Measurements from ENCODE around the gene RNPEP. TPM values are rescaled to one million over a fixed set of nuclear protein-coding genes. Genes with fewer than 3 reads are reported as not detected.

RNPEP gene
- total and polyA plus RNA-seq, 2 of the 13 experiments (the other 11 are each of a cell fraction or from before 2014, with no cell fraction given): 20.6 to 38.4 TPM

GRCh38 chr1:201982623-201983379 lies at the start of gene RNPEP (continued):
- peak; percentile 63 for TF ChIP-seq GABPA (IDR thresholded peaks at IDR 0.05; ENCODE audit: low read depth, low read length)
- peak; percentile 73 for TF ChIP-seq GABPA (CRISPR knock-in tag; IDR thresholded peaks at IDR 0.05; ENCODE audit: low read depth)
- 0 out of 2 replicates have a peak, but pooled peaks have one; percentile 34 for TF ChIP-seq FOXP4 (CRISPR knock-in tag; IDR thresholded peaks at IDR 0.05)
- TF ChIP-seq SP4 (CRISPR knock-in tag; IDR thresholded peaks at IDR 0.05): 0 out of 2 replicates have a peak, but pooled peaks have one; percentile 44
- TF ChIP-seq ZNF382 (CRISPR knock-in tag; IDR thresholded peaks at IDR 0.05; ENCODE audit: borderline replicate concordance): no peak
- peak; percentile 83; the same call in 1 of the 2 replicates for TF ChIP-seq KLF13 (CRISPR knock-in tag; IDR thresholded peaks at IDR 0.05)
- no peak for TF ChIP-seq ZNF496 (CRISPR knock-in tag; IDR thresholded peaks at IDR 0.05; ENCODE audit: insufficient replicate concordance)
- TF ChIP-seq ZNF776 (CRISPR knock-in tag; IDR thresholded peaks at IDR 0.05): peak; percentile 44; the same call in 1 of the 2 replicates
- TF ChIP-seq ZNF598 (CRISPR knock-in tag; IDR thresholded peaks at IDR 0.05; ENCODE audit: borderline replicate concordance): no peak
- no peak; the same call in 1 of the 2 replicates for TF ChIP-seq ZNF83 (CRISPR knock-in tag; IDR thresholded peaks at IDR 0.05; ENCODE audit: borderline replicate concordance)
- TF ChIP-seq HOXA3 (CRISPR knock-in tag; IDR thresholded peaks at IDR 0.05): peak; percentile 21; the same call in 1 of the 2 replicates
- TF ChIP-seq SYNCRIP (IDR thresholded peaks at IDR 0.05; ENCODE audit: insufficient read depth, low read depth, low read length): no peak
- TF ChIP-seq SIX1 (CRISPR knock-in tag; IDR thresholded peaks at IDR 0.05; ENCODE audit: borderline replicate concordance): no peak
- peak; percentile 59 for TF ChIP-seq ELF3 (CRISPR knock-in tag; IDR thresholded peaks at IDR 0.05)
- TF ChIP-seq FOSL2 (CRISPR knock-in tag; IDR thresholded peaks at IDR 0.05): peak; percentile 17; the same call in 1 of the 2 replicates
- peak; percentile 42; the same call in 1 of the 2 replicates for TF ChIP-seq ZBTB7A (CRISPR knock-in tag; IDR thresholded peaks at IDR 0.05)
- TF ChIP-seq BCL6 (CRISPR knock-in tag; IDR thresholded peaks at IDR 0.05): no peak
- no peak for TF ChIP-seq ZNF652 (CRISPR knock-in tag; IDR thresholded peaks at IDR 0.05; ENCODE audit: borderline replicate concordance, low read depth)
- peak; percentile 58 for TF ChIP-seq TBX2 (CRISPR knock-in tag; IDR thresholded peaks at IDR 0.05; ENCODE audit: borderline replicate concordance)
- no peak for TF ChIP-seq SCMH1 (CRISPR knock-in tag; IDR thresholded peaks at IDR 0.05; ENCODE audit: borderline replicate concordance)
- TF ChIP-seq ZNF546 (CRISPR knock-in tag; conservative IDR thresholded peaks at IDR 0.05): no peak; the same call in 1 of the 2 replicates
- peak; percentile 46; the same call in 1 of the 2 replicates for TF ChIP-seq ERF (CRISPR knock-in tag; IDR thresholded peaks at IDR 0.05)
- no peak for TF ChIP-seq GTF3A (CRISPR knock-in tag; conservative IDR thresholded peaks at IDR 0.05)
- TF ChIP-seq ZBTB49 (CRISPR knock-in tag; IDR thresholded peaks at IDR 0.05; ENCODE audit: borderline replicate concordance): no peak

Measured in HepG2 (cell line).